A172 (cell line): ENCODE measurements around the gene DUOX2. TPM values are rescaled to one million over a fixed set of nuclear protein-coding genes. Genes with fewer than 3 reads are reported as not detected.
"Not testable (repeated sequence)": the region's sequence is repeated elsewhere in the genome, so short reads cannot be mapped to it uniquely, and the experiment has no call there.

Experiments
- DNase-seq: peaks from one replicate; pipeline ENCODE4 v3.0.0-alpha.2; 2015; ENCODE audit warnings: low spot score
- total RNA-seq: library from RNA; depleted of rRNA; stranded (reverse); fragments of >200 nt; shearing (Covaris generic); gene quantifications from 2 replicates; pipeline ENCODE4 v1.2.3, GENCODE V29; 2014

DUOX2 gene
- total RNA-seq, 1 experiment from 2014 or later: 0.17 TPM

DNA sequence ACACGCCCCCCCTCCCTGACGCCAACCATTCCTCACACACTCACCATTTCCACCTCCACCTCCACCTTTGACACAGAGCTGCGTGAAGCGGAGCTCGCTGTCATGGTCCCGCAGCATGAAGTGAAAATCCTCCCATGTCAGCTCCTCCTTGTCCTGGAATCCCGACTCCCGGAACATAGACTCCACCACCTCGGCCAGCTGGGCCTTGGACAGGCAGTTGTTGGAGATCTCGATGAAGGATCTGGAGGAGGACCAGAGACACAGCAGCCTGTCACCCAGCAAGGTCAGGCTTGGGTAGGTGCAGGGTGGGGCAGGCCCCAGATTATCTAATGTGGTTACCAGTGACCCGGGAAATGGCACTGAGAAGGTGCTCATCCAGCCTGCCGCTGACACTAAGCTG is 12.2 kb downstream of the DUOX2 start:
- no peak for DNase-seq

DNA sequence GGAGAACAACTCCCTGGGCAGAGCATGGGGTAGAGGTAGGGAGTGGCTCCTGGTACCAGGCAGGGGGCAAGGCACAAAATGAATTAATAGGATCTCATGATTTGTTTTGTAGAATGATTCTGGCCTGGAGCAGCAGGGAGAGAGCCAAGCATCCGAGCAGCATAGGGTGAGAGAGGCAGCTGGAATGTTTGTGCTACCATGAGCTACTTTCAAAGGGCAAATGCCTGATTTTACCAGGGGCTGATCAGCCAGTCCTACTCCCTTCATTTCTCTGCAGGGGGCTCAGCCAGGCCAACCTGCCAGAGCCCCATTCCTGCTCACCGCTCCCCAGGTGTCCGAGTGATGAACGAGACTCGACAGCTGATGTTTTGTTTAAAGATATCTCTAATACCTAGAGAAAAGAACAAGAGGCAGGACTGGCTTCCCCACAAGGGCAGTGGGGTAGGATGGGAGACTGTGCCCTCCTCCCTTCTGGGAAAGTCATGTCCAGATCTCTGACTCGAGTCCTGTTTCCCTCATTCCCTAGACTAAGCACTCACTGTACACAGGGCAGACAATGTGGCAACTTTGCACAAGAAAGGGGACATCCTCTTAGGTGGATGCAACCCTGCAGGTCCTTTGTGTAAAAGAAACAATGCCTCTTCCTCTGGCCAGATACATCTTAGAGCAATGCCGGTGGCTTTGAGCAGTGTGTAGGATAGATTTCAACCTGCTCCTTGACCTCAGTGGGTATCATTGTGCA is 12.9 kb downstream of the DUOX2 start:
- no peak for DNase-seq

DNA sequence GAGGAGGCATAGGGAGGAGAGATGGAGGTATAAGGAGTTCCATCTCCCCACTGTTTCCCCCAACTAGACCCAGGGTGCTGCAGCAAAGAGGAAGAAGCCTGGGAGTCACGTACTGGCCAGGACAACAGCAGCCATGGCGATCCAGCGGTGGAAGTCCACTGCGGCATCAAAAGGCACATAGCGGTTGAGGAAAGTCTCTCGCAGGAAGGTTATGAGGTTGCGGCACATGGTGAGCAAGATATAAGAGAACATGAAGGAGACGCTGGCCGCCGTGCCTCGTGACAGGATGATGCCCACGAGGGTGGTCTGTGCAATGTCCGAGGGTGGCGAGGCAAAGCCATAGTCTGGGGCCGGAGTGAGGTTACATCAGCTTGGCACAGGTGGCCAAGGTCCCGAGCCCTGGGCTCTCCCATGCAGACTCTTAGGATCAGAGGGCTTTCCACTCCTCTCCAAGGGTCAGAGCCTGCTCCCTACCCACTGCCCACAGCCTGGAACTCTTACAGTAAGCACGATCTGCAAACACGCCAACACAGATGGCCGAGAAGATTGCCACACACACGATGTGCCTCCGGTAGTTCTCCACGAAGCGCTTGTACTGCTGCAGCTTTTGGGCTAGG is 14.3 kb downstream of the DUOX2 start:
- DNase-seq: no peak

DNA sequence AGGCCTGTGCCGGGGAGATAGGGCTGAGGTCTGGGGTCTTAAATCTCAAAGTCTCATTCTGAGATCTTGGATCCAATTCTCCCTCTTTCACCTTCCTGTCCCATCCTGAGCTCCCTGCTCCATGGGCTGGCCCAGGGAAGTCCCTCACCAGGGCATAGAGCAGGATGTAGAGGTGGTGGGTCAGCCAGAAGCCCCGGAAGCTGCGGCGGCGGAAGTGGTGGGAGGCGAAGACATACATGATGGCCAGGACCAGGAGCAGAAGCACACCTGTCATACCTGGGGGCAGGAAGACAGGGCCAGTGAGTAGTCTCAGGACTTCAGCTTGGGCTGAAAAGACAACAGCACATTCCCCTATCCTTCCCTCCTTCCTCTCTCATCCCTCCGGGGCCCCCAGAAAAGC is 16.5 kb downstream of the DUOX2 start:
- DNase-seq: no peak

DNA sequence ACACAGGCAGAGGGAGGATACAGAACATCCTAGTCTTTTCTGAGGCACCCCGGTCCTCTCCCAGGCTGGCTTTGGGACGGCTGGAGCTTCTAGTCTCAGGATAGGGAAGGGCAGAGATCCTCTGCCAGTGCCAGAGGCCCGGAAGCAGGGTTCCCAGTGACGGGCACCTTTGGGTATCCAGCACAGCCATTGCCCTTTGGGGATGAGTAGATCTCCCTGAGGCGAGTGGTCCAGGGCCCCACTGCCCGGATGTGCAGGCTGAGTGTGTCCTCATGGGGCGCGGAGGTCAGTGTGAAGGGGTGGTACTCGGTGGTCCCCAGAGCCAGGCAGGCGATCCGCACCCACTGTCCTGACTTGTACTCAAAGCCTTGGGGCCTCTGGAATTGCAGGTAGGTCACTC is 18.3 kb downstream of the DUOX2 start:
- DNase-seq: no peak

DNA sequence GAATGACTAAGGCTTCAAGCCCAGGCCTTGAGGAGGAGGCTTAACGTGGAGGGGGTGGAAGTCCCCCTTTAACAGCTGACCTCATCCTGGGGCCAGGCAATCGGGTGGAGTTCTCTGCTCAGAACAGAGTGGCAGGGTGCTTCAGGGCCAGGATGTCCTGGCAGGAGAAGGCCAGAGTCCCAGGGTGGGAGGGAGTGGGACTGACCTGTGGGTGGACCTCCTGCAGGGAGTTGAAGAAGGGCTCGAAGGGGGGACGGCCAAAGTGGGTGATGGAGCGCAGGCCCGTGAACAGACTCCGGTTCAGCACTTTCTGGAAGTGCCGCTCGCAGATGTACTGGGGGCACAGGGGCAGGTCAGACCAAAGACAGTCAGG is 19.6 kb downstream of the DUOX2 start:
- peak; percentile 18 for DNase-seq

DNA sequence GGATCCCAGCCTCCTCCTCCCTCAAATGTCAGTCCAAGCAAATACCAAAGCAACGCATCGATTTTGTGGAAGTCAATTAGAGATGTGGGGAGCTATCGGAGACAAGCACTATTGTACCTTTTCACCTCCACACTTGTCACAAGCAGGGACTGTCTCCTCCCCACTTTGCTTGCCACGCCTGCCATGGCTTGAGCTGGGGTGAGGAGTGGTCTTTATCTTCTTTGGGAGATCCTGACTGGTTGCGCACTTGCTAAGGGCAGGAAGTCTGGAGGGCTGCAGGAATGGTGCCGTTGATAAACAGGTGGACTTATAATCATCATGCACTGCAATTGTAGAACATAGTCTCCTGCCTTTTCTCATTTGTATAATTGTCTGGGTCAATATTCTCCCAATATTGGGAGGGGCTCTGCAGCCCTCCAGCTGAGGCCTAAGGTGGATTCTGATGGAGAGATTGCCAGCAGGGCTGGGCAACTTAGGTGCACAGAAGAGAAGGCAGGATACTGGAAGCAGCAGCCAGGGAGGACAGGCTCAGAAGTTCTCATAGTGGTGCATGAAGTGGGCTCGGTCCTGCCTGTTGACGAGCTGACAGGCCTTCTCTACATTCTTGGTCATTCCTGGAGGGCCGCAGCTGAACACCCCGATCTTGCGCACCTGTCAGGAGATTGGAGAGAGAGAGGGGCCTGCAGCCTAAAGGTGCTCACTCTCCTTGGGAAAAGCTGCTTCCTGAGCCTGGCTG is 20.2 kb downstream of the DUOX2 start:
- DNase-seq: no peak

DNA sequence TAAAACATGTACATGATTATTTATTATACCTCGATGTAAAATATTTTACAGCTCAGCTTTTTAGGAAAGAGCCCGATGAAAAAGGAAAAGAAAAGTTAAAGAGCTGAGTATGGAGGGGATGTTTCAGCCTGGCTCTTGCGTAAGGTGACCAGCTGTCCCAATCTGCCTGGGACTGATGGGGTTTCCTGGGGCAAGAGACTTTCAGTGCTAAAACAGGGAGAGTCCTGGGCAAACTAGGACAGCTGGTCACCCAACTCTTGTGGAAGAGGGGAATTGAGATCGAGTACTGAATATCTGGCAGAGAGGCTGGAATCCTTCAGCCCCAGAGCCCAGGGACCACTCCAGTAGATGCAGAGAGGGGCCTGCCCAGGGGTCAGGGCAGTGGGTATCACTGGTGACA is 21.0 kb downstream of the DUOX2 start:
- no peak for DNase-seq

DNA sequence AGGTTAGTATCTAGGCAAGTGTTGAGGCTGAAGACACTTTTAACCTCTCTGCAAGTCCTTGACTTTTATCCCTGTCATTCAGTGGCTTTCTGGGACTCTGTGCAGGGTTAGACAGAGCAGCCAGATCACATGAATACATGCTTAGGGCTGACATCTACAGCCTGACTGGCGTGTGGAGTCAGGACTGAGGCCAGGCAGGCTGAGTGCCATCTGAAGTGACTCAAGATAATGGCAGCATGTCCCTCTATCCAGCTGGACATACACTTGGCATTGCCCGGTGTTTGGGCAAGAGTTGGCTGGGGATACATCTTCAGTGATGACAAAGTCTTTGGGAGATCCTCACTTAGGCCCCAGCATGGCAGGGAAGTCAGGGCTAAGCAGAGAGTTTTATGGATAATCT is 22.4 kb downstream of the DUOX2 start:
- DNase-seq: no peak

DNA sequence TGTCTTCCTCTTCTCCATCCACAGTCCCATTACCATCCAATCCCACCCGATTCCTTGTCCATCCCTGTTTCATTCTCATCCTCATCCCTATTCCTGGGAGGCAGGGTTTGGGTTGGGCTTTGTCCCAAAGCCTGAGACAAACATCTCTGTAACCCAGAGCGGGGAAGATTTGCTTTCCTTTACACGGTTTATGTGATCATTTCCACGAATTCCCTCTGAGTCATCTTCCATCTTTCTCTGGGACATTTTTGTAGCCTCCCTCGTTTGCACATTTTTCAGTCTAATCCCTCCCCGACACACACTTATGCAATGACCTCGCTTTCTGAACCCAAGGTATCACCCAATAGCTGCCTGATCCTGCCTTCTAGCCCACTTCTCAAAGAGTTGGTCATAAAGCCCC is 22.8 kb downstream of the DUOX2 start:
- peak; percentile 36 for DNase-seq

DNA sequence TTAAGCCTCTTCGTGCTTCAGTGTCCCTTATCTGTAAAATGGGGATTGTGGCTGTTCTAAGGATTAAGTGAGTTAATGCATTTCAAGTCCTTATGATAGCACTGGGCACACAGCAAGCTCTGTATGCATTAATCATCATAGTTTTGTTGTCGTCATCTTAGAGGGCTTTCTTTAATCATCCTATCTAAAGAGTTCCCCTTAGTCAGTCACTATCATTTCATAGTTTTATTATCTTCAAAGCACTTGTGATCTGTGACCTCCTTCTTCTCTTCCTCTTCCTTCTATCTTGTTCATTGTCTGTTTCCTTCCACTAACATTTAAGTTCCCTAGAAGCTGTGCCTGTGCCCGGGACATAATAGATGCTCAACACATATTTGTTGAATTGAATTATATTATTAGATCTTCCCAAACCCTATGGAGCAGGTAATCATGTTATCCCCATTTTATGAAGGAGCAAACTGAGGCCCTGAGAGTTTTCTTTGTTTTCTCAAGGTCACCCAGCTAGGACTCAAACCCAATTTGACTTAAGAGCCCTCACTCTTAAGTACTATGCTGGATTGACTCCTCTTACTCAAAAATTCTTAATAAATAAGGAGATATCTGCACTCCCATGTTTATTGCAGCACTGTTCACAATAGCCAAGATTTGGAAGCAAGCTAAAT is 24.1 kb downstream of the DUOX2 start:
- DNase-seq: peak; percentile 32

DNA sequence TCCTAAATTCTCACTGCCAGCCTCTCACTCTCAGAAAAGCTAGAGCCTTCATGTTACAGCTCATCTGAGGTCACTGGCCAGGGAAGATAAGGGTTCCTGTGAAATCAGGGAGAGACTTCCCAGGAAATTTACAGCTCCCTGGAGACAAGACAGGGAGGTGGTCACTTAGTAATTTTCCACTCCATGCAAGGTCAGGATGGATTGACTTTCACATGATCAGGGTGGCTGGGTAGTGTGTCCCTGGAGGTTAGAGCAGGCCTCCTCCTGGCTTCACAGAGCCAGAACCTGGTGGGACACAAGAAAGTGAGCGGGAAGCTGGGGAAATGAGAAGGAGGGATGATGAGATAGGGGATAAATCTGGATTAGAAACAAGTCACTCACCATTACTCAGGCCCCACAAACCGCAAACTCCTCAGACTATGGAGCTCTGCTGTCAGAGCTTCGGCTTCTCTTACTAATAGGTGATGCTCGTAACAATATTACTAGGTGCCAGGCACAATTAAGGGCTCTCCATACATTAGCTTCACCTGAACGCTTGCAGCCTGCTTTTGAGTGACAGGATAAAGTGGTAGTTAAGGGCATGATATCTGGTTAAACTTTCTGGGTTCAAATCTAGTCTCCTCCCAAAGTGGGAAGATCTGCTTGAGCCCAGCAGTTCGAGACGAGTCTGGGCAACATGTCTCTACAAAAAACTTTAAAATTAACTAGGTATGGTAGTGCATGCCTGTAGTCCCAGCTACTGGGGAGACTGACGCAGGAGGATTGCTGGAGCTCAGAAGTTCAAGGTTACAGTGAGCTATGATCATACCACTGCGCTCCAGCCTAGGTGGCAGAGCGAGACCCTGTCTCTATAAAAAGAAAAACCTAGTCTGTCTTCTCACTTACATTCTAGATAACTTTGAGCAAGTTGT is 24.9 kb downstream of the DUOX2 start:
- peak; percentile 81 for DNase-seq

DNA sequence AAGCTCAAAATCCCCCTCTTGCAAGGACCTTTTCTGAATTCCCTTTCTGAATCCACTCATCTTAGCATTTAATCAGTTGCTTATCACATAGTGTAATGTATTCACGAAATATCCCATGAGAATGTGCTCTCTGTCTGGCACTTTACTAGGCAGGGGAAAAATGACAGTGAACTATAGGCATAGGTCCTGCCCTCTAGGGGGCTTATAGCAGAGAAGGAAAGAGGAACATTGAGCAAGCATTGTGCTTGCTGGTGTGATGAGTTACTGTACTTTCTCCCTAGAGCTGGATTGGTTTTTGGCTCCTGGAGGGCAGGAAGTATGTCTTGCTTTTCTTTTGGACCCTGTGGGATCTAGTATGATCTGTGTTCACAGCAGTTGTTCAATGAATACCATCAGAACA is 26.5 kb downstream of the DUOX2 start:
- no peak for DNase-seq

DNA sequence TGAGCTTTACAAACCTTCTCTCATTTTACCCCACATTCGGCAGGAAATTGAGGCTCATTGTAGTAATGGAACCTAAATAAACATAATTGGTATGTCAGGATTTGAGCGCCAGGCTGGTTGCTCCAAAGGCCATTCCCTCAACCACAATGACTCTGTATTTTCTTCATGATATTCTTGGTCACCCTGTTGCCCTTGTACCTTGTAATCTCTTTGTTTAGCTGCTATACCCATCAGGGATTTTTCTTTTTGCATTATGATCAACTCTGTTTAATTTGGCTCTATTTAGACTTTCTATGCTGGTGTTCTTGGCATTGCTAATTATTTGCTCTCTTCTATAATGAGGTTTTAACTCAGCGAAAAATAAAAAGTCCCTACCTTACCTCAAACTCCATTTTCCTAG is 29.8 kb downstream of the DUOX2 start:
- no peak for DNase-seq

DNA sequence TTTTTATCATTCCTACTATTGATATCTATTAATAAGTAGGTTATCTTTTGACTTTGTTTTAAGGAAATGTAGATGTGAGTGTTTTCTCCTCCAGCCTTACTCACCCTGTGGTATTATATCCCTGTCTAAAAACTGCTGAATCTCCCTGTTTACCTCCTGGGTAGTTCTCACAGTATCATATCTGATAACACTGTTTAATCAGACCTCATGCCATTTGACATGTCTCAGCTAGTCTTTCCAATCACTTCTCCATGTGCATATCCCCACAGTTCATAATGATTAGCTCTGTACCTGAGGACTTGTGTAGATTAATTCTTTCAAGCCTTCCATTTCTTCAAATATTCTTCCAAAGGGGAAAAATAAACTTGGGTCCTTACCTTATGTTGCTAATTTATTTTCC is 30.7 kb downstream of the DUOX2 start:
- no peak for DNase-seq

DNA sequence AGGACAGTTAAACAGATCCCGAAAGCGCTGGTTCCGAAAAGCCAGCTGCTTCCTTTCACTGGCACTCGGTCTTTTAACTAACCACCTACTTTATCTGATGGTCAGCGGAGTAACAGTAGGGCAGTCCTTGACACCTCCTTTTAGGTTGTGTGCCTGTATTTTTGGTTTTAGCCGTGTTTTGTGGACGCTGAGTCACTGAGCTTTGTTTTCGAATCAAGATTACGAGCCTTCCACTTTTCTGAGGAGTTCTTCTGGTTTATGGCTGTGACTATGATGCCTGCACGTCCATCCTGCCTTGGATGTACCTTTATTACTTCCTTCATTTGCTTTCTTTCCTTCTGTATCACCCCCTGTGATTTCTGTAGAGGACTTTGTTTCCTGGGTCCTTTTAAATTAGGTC is 31.6 kb downstream of the DUOX2 start:
- DNase-seq: not testable (repeated sequence)

DNA sequence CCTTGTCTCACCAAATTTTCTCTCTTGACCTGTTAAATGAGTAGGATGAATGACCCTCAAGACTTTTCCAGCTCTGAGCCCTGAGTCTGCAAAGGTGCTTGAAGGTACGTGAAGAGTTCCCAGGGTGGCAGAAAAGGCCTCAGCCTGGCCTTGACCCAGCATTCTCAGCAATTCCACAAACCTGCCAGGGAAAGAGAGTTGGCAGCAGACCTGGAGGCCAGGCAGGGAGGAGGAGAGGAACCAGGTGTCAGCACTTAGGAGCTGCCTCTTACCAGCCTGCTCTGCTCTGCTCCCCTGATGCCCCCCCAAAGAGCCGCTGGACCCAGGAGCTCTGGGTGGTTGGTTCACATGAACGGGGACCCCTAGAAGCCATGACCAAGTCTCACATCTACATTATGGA is 33.4 kb downstream of the DUOX2 start:
- not testable (repeated sequence) for DNase-seq

DNA sequence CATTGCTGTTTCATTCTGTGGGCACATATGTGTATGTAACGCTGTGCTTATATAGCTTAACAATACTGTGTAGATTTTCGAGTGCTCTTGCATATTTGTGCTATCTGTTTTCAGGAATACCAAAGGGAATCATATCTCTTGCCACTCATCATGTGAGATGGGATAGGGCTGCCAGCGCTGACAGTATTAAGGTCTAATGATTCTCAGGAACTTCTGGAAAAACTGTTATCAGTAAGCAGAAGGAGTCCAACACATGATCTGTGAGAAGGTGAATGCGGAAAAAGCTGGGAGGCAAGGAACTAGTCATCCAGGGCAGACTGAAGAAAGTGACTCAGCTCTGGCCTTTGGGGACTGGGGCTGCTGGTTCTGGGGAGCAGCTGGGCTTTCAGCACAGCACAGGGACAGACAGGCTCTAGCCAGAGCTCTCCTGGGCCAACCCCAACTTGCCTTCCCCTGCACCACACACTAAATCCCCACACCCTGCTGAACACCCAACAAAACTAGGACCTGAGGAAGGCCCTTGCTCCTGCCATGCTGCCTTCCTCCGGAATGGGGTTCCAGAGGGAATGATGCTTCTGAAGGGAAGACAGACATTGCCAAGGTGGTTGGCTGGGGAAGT is 34.2 kb downstream of the DUOX2 start:
- DNase-seq: not testable (repeated sequence)

DNA sequence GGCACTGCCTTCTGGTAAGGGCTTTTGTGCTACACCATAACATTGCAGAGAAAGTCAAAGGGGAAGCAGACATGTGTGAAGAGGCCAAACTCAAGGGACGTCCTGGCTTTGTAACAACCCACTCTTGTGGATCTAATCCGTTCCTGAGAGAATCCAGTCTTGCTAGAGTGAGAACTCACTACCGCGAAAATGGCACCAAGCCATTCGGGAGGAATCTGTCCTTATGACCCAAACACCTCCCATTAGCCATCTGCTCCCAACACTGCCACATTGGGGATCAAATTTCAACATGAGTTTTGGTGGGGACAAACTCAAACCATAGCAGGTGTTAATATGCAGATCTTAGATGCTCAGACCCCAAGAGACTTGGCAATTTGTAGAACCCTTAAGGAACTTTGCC is 34.8 kb downstream of the DUOX2 start:
- not testable (repeated sequence) for DNase-seq

DNA sequence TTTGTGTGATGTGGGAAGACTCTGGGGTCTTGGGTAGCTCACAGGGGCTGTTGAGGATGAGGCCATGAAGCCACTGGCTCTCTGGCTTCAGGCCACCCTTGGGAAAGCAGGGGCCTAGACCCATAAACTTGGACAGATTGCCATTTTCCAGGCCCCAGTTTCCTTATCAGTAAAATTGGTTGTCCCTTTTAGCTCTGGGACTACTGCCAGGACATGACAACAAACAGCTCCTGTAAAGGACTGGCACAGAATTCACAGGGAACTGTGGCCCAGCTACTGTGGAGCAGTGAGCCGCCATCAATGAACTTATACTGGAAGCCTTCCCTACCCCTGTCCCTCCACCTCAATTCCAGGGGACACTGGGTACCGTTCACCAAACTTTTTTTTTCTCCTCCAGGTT is 36.6 kb downstream of the DUOX2 start:
- DNase-seq: not testable (repeated sequence)
